Neural cell (in vitro differentiated cells): ENCODE measurements around the gene DUSP14. TPM values are rescaled to one million over a fixed set of nuclear protein-coding genes. Genes with fewer than 3 reads are reported as not detected.

Experiments used
- H2AFZ ChIP-seq: fragments of 200-600, 300-800 bp; sonication (generic), shearing (Covaris generic); 2 replicates; pipeline ENCODE4 v1.6.0; 2014; ENCODE audit warnings: low read depth, mild to moderate bottlenecking, antibody characterized with exemption, low read length, moderate library complexity
- H3F3A ChIP-seq: fragments of 200-600 bp; shearing (Covaris generic); 2 replicates; pipeline ENCODE4 v1.6.1; 2016; ENCODE audit warnings: mild to moderate bottlenecking, moderate library complexity, mixed read lengths, antibody characterized with exemption, low read length; ENCODE audit not compliant: insufficient read depth, poor library complexity, severe bottlenecking
- H3K27ac ChIP-seq: fragments of 200-600, 300-800 bp; sonication (generic), shearing (Covaris generic); 2 replicates; pipeline ENCODE4 v1.5.1; 2014; ENCODE audit warnings: mild to moderate bottlenecking, low read length, moderate library complexity
- H3K27me3 ChIP-seq: fragments of 300-800, 200-600 bp; sonication (generic), shearing (Covaris generic); 2 replicates; pipeline ENCODE4 v1.6.0; 2014; ENCODE audit warnings: mild to moderate bottlenecking, low read depth, low read length, moderate library complexity; ENCODE audit not compliant: insufficient read depth
- H3K36me3 ChIP-seq: fragments of 300-800, 200-600 bp; sonication (generic), shearing (Covaris generic); 2 replicates; pipeline ENCODE4 v1.5.1; 2014; ENCODE audit warnings: mild to moderate bottlenecking, antibody characterized with exemption, low read length, moderate library complexity; ENCODE audit not compliant: insufficient read depth
- H3K4me2 ChIP-seq: fragments of 300-800, 200-600 bp; sonication (generic), shearing (Covaris generic); 2 replicates; pipeline ENCODE4 v1.6.0; 2014; ENCODE audit warnings: mild to moderate bottlenecking, low read length
- H3K4me3 ChIP-seq: fragments of 300-800, 200-600 bp; sonication (generic), shearing (Covaris generic); 2 replicates; pipeline ENCODE4 v1.5.1; 2014; ENCODE audit warnings: mild to moderate bottlenecking, low read length, moderate library complexity
- H3K79me2 ChIP-seq: fragments of 200-600 bp; shearing (Covaris generic); replicated peaks from 2 replicates; pipeline ENCODE4 v1.6.0; 2014; ENCODE audit warnings: mild to moderate bottlenecking, low read length, moderate library complexity; ENCODE audit not compliant: insufficient read depth
- H3K9ac ChIP-seq: fragments of 300-800, 200-600 bp; sonication (generic), shearing (Covaris generic); 2 replicates; pipeline ENCODE4 v1.6.1; 2016; ENCODE audit warnings: mild to moderate bottlenecking, low read length, mixed read lengths
- H3K9me2 ChIP-seq: fragments of 200-600 bp; shearing (Covaris generic); 2 replicates; pipeline ENCODE4 v1.6.1; 2016; ENCODE audit warnings: mild to moderate bottlenecking, low read length, mixed read lengths; ENCODE audit not compliant: insufficient read depth
- H3K9me3 ChIP-seq: fragments of 200-600, 300-800 bp; sonication (generic), shearing (Covaris generic); 2 replicates; pipeline ENCODE4 v1.6.1; 2016; ENCODE audit warnings: mild to moderate bottlenecking, mixed run types, low read length, moderate library complexity, mixed read lengths
- H4K20me1 ChIP-seq: fragments of 200-600 bp; shearing (Covaris generic); 2 replicates; pipeline ENCODE4 v1.6.1; 2016; ENCODE audit warnings: mild to moderate bottlenecking, mixed run types; ENCODE audit not compliant: insufficient read depth
- CTCF ChIP-seq: fragments of 450-650 bp; IDR thresholded peaks from 2 replicates; pipeline ENCODE4 v1.5.1; 2014; ENCODE audit warnings: antibody characterized with exemption, mild to moderate bottlenecking, moderate library complexity; ENCODE audit not compliant: poor library complexity, severe bottlenecking
- EP300 ChIP-seq: fragments of 450-650 bp; conservative IDR thresholded peaks from 2 replicates; pipeline ENCODE4 v1.6.1; 2014; ENCODE audit warnings: antibody characterized with exemption, mild to moderate bottlenecking, moderate library complexity; ENCODE audit not compliant: poor library complexity, severe bottlenecking
- EZH2 ChIP-seq: fragments of 200-600, 300-800 bp; shearing (Covaris generic), sonication (generic); IDR thresholded peaks from 2 replicates; pipeline ENCODE4 v1.6.1; 2014; ENCODE audit warnings: antibody characterized with exemption, low read length, borderline replicate concordance, mild to moderate bottlenecking; ENCODE audit not compliant: insufficient read depth, poor library complexity, severe bottlenecking
- MXI1 ChIP-seq: fragments of 450-650 bp; conservative IDR thresholded peaks from 2 replicates; pipeline ENCODE4 v1.6.1; 2014; ENCODE audit warnings: antibody characterized with exemption, mild to moderate bottlenecking; ENCODE audit not compliant: poor library complexity, severe bottlenecking
- POLR2AphosphoS5 ChIP-seq: IDR thresholded peaks from 2 replicates; pipeline ENCODE4 v1.6.1; 2012
- RAD21 ChIP-seq: fragments of 450-650 bp; conservative IDR thresholded peaks from 2 replicates; pipeline ENCODE4 v1.6.1; 2014; ENCODE audit warnings: antibody characterized with exemption, mild to moderate bottlenecking, moderate library complexity
- REST ChIP-seq: IDR thresholded peaks from 2 replicates; pipeline ENCODE4 v1.6.1; 2012; ENCODE audit warnings: borderline replicate concordance
- SMC3 ChIP-seq: fragments of 450-650 bp; conservative IDR thresholded peaks from 2 replicates; pipeline ENCODE4 v1.6.1; 2014; ENCODE audit warnings: antibody characterized with exemption, mild to moderate bottlenecking, moderate library complexity; ENCODE audit not compliant: poor library complexity
- TAF1 ChIP-seq: IDR thresholded peaks from 2 replicates; pipeline ENCODE4 v1.6.1; 2012; ENCODE audit warnings: low read depth
- polyA plus RNA-seq: library from polyadenylated mRNA; depleted of rRNA; stranded (reverse); fragments of >200 nt; gene quantifications from 2 replicates; pipeline ENCODE4 v1.2.3, GENCODE V29; 2014

The DUSP14 gene
- polyA plus RNA-seq, 1 donor from 2014 or later: 19.7 TPM

- no peaks in the 10 kb centered on the region for H3K36me3 ChIP-seq
These were observed 11.5 kb upstream of the DUSP14 start for GRCh38 chr17:37478187-37478586.

GRCh38 chr17:37479025-37479424 lies 10.7 kb upstream of the DUSP14 start:
- no peak overlapping the region for H2AFZ ChIP-seq
- H3F3A ChIP-seq: no peaks in the 10 kb centered on the region
- no peaks in the 10 kb centered on the region for H3K36me3 ChIP-seq
- H3K27ac ChIP-seq: no peak overlapping the region
- H4K20me1 ChIP-seq: no peaks in the 10 kb centered on the region
- H3K9me3 ChIP-seq: no peaks in the 10 kb centered on the region
- no peaks in the 10 kb centered on the region for H3K79me2 ChIP-seq
- H3K9me2 ChIP-seq: no peaks in the 10 kb centered on the region
- H3K4me2 ChIP-seq: no peak overlapping the region
- no peaks in the 10 kb centered on the region for H3K27me3 ChIP-seq
- no peak overlapping the region for H3K4me3 ChIP-seq
- no peak overlapping the region for H3K9ac ChIP-seq
- no peak for TF ChIP-seq EP300
- no peak for TF ChIP-seq CTCF
- TF ChIP-seq EZH2: no peak
- TF ChIP-seq SMC3: no peak
- no peak for TF ChIP-seq POLR2AphosphoS5
- no peak for TF ChIP-seq REST

More at GRCh38 chr17:37478187-37478586, 11.5 kb upstream of the DUSP14 start:
- no peaks in the 10 kb centered on the region for H3K9me2 ChIP-seq
- no peak overlapping the region for H3K9ac ChIP-seq
- no peaks in the 10 kb centered on the region for H4K20me1 ChIP-seq
- no peaks in the 10 kb centered on the region for H3F3A ChIP-seq
- no peaks in the 10 kb centered on the region for H3K9me3 ChIP-seq
- H2AFZ ChIP-seq: no peak overlapping the region
- no peak overlapping the region for H3K27ac ChIP-seq
- H3K4me2 ChIP-seq: no peak overlapping the region
- no peaks in the 10 kb centered on the region for H3K79me2 ChIP-seq
- no peak overlapping the region for H3K4me3 ChIP-seq
- H3K27me3 ChIP-seq: no peaks in the 10 kb centered on the region
- TF ChIP-seq EP300 (no peak), CTCF (no peak), TAF1 (no peak), POLR2AphosphoS5 (no peak), RAD21 (no peak), MXI1 (no peak), EZH2 (no peak), REST (no peak), SMC3 (no peak)
